Muscle of back (tissue), 11 donors: ENCODE results near the gene SLC35F3. TPM values are rescaled to one million over a fixed set of nuclear protein-coding genes. Genes with fewer than 3 reads are reported as not detected.
"Not testable (repeated sequence)": the region's sequence is repeated elsewhere in the genome, so short reads cannot be mapped to it uniquely, and the experiment has no call there.

Source experiments
- DNase-seq, 3 donors: peaks; one replicate each; pipeline versions ENCODE4 v3.0.0 to v3.0.0-alpha.2; 2013
- polyA plus RNA-seq, 10 donors: library from polyadenylated mRNA; unstranded; fragments of 120-200 nt; gene quantifications; one replicate each; pipeline ENCODE4 v1.2.1, GENCODE V29; 2013; ENCODE audit not compliant: insufficient read length in 10 of 10

Gene SLC35F3
- polyA plus RNA-seq, 10 donors, result 0.34 to 1.0 (median 0.76) TPM

DNA sequence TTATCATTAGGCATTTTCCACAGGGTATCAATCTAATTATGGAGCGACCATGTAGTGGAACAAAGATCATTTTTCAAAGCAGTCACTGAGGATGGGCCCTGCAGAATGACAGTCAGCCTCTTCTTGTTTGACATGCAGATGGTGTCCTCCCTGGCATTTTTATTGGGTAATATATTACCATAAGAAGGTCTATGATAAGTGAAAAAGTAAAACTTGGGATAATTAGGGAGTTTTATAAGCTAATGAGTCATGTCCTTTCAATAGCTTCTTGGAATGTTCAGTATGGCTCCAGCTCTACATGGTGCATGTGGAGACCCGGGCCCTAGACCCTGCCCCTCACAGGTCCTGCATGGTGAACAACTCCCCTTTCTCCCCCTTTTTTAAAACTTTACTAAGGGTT is 236.5 kb downstream of the SLC35F3 start:
- no peak for DNase-seq

DNA sequence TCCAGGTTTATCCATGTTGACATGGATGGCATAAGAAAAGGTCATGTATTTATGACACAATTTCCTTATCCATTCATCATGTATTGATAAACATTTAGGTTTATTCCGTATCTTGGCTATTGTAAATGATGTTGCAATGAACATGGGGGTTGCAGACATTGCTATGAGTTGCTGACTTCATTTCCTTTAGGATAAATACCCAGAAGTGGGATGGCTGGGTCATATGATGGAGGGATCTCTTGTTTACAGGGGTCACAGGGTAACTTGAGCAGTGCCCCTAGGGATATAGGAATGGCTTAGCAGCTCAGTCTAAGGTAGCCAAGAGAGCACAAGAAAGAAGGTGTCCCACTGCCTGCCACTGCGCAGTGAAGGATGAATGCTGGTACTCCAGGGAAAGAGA is 239.2 kb downstream of the SLC35F3 start:
- no peak for DNase-seq

- no peak for DNase-seq
Measured at GRCh38 chr1:234144901-234145300, 240.4 kb downstream of the SLC35F3 start.

DNA sequence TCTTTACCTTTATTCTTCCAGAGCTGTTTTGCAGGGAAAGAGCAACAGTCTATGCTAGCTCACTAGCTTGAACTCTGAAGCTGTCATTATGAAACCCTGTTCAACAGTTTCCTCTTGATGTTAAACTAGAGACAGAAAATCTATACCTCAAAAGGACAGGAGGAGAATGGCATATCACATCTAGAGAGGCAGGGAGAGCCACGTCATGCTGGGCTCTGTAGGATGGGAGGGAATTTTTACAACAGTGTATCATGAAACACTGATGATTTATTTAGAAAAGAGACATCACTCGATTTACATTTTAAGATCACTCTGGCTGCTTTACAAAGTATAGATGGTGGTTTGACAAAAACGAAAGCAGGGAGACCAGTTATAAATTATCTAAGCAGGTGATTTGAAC is 243.9 kb downstream of the SLC35F3 start:
- DNase-seq, result no peak

GRCh38 chr1:234148816-234149215 is 244.3 kb downstream of the SLC35F3 start:
- no peak for DNase-seq

- DNase-seq, result no peak
Measured at GRCh38 chr1:234149217-234149616, 244.7 kb downstream of the SLC35F3 start.

- no peak for DNase-seq
Measured at GRCh38 chr1:234150892-234151291, 246.4 kb downstream of the SLC35F3 start.

GRCh38 chr1:234152344-234152743 is 247.9 kb downstream of the SLC35F3 start:
- not testable (repeated sequence) for DNase-seq

DNA sequence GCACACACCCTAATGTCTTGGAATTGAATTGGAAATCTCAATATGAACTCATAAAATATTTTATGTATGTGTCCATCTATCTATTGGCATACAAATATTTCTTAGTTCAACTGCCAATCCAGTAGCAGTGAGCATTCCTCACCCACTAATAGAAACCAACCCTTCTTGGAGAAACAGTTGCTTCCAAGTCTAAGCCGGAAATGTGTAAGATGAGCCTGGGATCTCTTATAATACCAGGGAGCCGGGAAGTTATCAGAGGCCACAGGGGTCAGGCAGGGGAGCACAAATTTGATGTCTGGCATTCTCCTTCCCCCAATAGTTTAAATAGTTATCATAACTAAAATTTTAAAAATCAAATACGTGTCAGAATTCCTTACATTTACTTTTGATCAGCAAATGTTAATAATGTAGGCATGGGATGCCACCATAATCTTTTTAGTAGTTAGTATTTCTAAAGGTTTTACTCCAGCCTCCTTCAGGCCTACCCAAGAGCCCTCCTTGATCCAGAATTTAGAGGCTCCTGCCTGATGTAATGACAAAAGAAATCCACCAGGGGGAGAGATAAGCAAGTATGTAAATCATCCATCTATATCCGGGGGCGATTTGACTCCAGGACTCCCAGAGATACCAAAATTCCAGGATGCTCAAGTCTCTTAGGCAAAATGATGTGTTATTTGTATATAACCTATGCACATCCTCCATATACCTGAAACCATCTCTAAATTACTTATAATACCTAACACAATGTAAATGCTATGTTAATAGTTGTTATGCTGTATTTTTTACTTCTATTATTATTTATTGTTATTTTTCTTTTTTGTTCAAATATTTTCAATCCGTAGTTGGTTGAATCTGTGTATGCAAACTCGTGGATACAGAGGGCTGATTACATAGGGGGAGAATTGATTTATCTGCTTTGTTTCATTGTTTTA is 250.1 kb downstream of the SLC35F3 start:
- DNase-seq, result peak; percentile 49 to 69 (median 51)

- no peak for DNase-seq
Measured at GRCh38 chr1:234162661-234163060, 258.2 kb downstream of the SLC35F3 start.

DNA sequence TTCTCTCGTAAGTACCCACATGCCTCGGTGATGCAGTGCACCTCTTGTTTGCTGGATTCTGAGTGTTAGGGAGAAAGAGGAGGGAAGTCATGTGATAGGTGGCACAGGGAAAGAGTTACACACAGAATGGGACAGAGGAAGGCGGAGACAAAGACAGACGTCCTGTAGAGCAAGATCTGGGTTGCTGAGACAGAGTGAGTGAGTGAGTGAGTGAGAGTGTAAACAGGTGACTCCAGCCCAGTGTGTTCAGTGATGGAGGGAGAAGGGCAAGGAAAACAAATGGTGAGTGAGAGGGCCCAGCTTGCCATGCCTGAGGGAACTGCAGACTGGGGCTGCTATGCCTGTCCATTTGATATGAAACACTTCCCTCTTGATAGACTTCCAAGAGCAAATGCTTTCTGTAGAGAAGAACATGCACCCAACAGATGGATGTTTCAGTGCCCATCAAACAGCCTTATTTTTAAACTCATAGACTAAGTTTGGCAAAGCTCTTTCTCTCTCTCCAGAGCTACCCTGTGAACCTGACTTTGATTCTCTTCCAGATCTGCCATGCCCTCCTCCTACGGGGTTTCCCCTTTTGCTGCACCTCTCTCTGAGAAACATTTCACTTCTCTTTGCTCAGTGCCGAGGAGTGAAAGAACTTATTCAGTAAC is 258.9 kb downstream of the SLC35F3 start:
- DNase-seq, result no peak

GRCh38 chr1:234164098-234164709 is 259.7 kb downstream of the SLC35F3 start:
- DNase-seq, result no peak

DNA sequence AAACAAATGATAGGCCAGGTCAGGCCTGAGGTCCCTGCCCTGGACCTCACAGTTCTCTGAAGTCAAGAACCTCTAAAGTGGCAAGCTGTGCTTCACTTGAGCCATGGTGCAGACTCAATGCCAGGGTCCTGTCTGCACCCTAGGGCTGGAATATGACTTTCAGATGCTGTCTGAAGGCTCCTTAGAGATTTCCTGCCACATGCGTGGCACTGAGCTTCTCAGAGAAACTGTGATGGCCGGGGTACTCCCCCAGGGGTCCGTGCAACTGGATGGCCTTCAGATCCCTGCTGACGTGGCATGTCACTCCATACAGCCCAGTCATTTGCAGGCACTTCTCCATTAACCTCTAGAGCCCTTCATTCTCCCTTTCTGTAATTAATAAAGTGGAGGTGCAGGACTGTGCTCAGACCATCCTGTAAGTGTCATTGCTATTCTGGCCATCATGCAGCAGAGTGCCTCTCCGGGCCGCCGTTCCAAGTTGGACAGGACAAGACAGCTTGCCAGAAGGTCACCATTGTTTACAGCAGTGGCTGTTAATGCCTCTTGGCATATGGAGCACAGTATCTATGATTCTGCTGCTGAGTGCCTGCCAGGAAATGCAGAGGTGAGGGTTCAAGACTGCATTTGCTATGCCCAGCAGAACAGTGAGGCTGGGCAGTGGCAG is 263.7 kb downstream of the SLC35F3 start:
- DNase-seq, result no peak

- no peak for DNase-seq
Measured at GRCh38 chr1:234169161-234169849, 264.8 kb downstream of the SLC35F3 start.

DNA sequence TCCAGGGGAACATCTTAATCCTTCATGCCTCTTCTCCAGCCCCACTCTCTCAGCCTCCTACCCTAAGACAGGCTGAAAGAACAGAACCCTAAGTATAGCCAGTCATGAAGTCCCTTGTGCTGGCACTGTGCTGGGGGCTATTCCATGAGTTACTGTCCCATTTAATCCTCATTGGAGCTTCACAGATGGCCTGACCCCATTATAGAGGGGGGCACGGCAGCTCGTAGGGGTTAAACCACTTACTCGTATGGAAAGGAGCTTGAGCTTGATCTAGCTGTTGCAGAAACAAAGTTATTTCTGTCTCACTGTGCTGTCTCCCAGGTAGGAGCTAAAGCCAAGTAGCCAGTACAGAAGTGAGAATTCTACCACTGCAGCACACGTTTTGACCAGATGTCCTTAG is 265.6 kb downstream of the SLC35F3 start:
- no peak for DNase-seq

GRCh38 chr1:234170622-234171021 is 266.1 kb downstream of the SLC35F3 start:
- DNase-seq, result no peak

DNA sequence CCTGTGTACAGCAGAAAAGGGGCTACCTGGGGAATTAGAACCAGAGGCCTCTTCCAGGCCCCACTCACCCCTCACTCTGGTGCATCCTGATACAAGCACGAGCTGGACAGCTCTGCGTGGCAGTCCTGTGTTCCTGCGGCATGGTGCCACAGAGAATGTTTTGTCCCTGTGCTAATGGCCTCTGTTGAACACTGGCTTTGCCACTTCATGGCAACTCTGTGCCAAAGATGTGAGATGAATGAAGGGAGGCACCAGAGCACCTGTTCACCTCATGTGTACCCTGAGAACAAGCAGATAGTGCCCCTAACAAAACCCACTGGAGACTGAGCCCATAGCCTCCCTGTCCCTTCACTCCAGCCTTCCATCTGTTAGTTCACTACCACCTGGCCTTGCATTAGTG is 269.5 kb downstream of the SLC35F3 start:
- no peak for DNase-seq

GRCh38 chr1:234175363-234175762 is 270.9 kb downstream of the SLC35F3 start:
- DNase-seq, result no peak

- DNase-seq, result no peak
Measured at GRCh38 chr1:234176000-234176399, 271.5 kb downstream of the SLC35F3 start.

GRCh38 chr1:234176847-234177246 is 272.4 kb downstream of the SLC35F3 start:
- DNase-seq, result not testable (repeated sequence)

- DNase-seq, result no peak
Measured at GRCh38 chr1:234185438-234185837, 281.0 kb downstream of the SLC35F3 start.
